Measurements from ENCODE around the gene XPO5. TPM values are rescaled to one million over a fixed set of nuclear protein-coding genes. Genes with fewer than 3 reads are reported as not detected.
"Not testable (repeated sequence)": the region's sequence is repeated elsewhere in the genome, so short reads cannot be mapped to it uniquely, and the experiment has no call there.

XPO5 gene
- total and polyA plus RNA-seq, 2 experiments from 2014 or later: 28.5 to 95.2 TPM

GRCh38 chr6:43559328-43559727 lies 16.5 kb downstream of the XPO5 start:
- no peaks in the 10 kb centered on the region for H3K79me2 ChIP-seq (replicated peaks; ENCODE audit: insufficient read depth)
- Mint-ChIP-seq H3K4me1 (no peaks in the 10 kb centered on the region), H3K27ac (no peak overlapping the region), H3K36me3 (ENCODE audit: low read depth) (peaks cover 94% of the 10 kb centered on the region), H3K27me3 (ENCODE audit: insufficient read depth, low read depth, poor library complexity) (no peaks in the 10 kb centered on the region), H3K9me3 (no peaks in the 10 kb centered on the region), H3K4me3 (no peak overlapping the region)
- no peak overlapping the region for H3K4me3 ChIP-seq
- TF ChIP-seq REST (IDR thresholded peaks at IDR 0.05; ENCODE audit: unreplicated experiment) (no peak), CTCF (conservative IDR thresholded peaks at IDR 0.05; ENCODE audit: low read depth in 2 of 2) (no peak), STAT1 (IDR thresholded peaks at IDR 0.05; ENCODE audit: unreplicated experiment) (no peak), CREB1 (CRISPR knock-in tag; IDR thresholded peaks at IDR 0.05; ENCODE audit: low read depth) (no peak), EZH2 (IDR thresholded peaks at IDR 0.05; ENCODE audit: low read depth, unreplicated experiment) (no peak), POLR2AphosphoS5 (IDR thresholded peaks at IDR 0.05; ENCODE audit: low read depth) (no peak), JUNB (IDR thresholded peaks at IDR 0.05; ENCODE audit: unreplicated experiment) (no peak), ZNF114 (CRISPR knock-in tag; IDR thresholded peaks at IDR 0.05) (no peak), EZH2phosphoT487 (IDR thresholded peaks at IDR 0.05; ENCODE audit: unreplicated experiment) (no peak), NANOG (IDR thresholded peaks at IDR 0.05; ENCODE audit: borderline replicate concordance) (no peak)
- TF ChIP-seq, protein P1, sequence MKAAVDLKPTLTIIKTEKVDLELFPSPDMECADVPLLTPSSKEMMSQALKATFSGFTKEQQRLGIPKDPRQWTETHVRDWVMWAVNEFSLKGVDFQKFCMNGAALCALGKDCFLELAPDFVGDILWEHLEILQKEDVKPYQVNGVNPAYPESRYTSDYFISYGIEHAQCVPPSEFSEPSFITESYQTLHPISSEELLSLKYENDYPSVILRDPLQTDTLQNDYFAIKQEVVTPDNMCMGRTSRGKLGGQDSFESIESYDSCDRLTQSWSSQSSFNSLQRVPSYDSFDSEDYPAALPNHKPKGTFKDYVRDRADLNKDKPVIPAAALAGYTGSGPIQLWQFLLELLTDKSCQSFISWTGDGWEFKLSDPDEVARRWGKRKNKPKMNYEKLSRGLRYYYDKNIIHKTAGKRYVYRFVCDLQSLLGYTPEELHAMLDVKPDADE (IDR thresholded peaks at IDR 0.05): no peak
- ATAC-seq (no peak), DNase-seq (ENCODE audit: low spot score) (no peak)
- no peak overlapping the region for H2AFZ ChIP-seq
- H3K4me2 ChIP-seq: no peak overlapping the region
- H3K4me1 ChIP-seq (ENCODE audit: insufficient read depth): no peaks in the 10 kb centered on the region
- peaks cover 97% of the 10 kb centered on the region for H3K36me3 ChIP-seq (ENCODE audit: insufficient read depth)
- H3K27me3 ChIP-seq (ENCODE audit: insufficient read depth): no peaks in the 10 kb centered on the region
- peaks cover 10% of the 10 kb centered on the region for H4K20me1 ChIP-seq (replicated peaks; ENCODE audit: insufficient read depth)
- no peak overlapping the region for H3K27ac ChIP-seq (ENCODE audit: low read depth)
- H3F3A ChIP-seq (replicated peaks; ENCODE audit: low read depth): no peaks in the 10 kb centered on the region
- H3K9me2 ChIP-seq (ENCODE audit: insufficient read depth): no peaks in the 10 kb centered on the region

- H3K9me2 ChIP-seq (ENCODE audit: insufficient read depth); H2AFZ ChIP-seq; H3K4me3 ChIP-seq; ATAC-seq; H3K4me1 ChIP-seq (ENCODE audit: insufficient read depth); H3K4me3 Mint-ChIP-seq; H3K4me1 Mint-ChIP-seq; DNase-seq (ENCODE audit: low spot score); H3K27ac Mint-ChIP-seq; H3K27me3 Mint-ChIP-seq (ENCODE audit: insufficient read depth, low read depth, poor library complexity); H3K79me2 ChIP-seq (replicated peaks; ENCODE audit: insufficient read depth); H3K9me3 Mint-ChIP-seq; H3F3A ChIP-seq (replicated peaks; ENCODE audit: low read depth); H3K27ac ChIP-seq (ENCODE audit: low read depth); H3K27me3 ChIP-seq (ENCODE audit: insufficient read depth); H3K4me2 ChIP-seq: not testable (repeated sequence)
- H3K36me3 ChIP-seq (ENCODE audit: insufficient read depth): peaks cover 99% of the 10 kb centered on the region
- H4K20me1 ChIP-seq (replicated peaks; ENCODE audit: insufficient read depth): peaks cover 15% of the 10 kb centered on the region
- peaks cover 94% of the 10 kb centered on the region for H3K36me3 Mint-ChIP-seq (ENCODE audit: low read depth)
Observed at GRCh38 chr6:43557620-43558019, 18.2 kb downstream of the XPO5 start.
